Osteoblast (primary cell): ENCODE results near the gene TTLL3. TPM values are rescaled to one million over a fixed set of nuclear protein-coding genes. Genes with fewer than 3 reads are reported as not detected.

Experiments
- DNase-seq: peaks from one replicate; pipeline ENCODE4 v3.0.0; 2011; ENCODE audit warnings: low spot score, mixed read lengths; ENCODE audit not compliant: insufficient read length; ENCODE audit errors: missing footprints
- H2AFZ ChIP-seq: 2 replicates; pipeline ENCODE4 v1.6.0; 2011; ENCODE audit warnings: mild to moderate bottlenecking, low read length
- H3K27ac ChIP-seq: 2 replicates; pipeline ENCODE4 v1.5.1; 2011; ENCODE audit warnings: mild to moderate bottlenecking, low read depth, low read length, moderate library complexity
- H3K27me3 ChIP-seq: 2 replicates; pipeline ENCODE4 v1.6.0; 2012; ENCODE audit warnings: mild to moderate bottlenecking, control low read depth, inconsistent platforms, low read length, moderate library complexity; ENCODE audit not compliant: insufficient read depth
- H3K36me3 ChIP-seq: 2 replicates; pipeline ENCODE4 v1.5.1; 2011; ENCODE audit warnings: mild to moderate bottlenecking, low read length, control low read depth, moderate library complexity; ENCODE audit not compliant: insufficient read depth
- H3K4me1 ChIP-seq: 2 replicates; pipeline ENCODE4 v1.5.1; 2011; ENCODE audit warnings: mild to moderate bottlenecking, low read length, control low read depth, moderate library complexity; ENCODE audit not compliant: insufficient read depth
- H3K4me2 ChIP-seq: 2 replicates; pipeline ENCODE4 v1.6.0; 2011; ENCODE audit warnings: mild to moderate bottlenecking, low read length; ENCODE audit not compliant: insufficient read depth
- H3K4me3 ChIP-seq: fragments of 200-600 bp; sonication (generic); 3 replicates; pipeline ENCODE4 v1.5.1; 2012; ENCODE audit warnings: mild to moderate bottlenecking, low read length, inconsistent platforms; ENCODE audit not compliant: insufficient read depth
- H3K79me2 ChIP-seq: 2 replicates; pipeline ENCODE4 v1.6.0; 2012; ENCODE audit warnings: mild to moderate bottlenecking, low read length, control low read depth, inconsistent platforms; ENCODE audit not compliant: insufficient read depth
- H3K9me3 ChIP-seq: 2 replicates; pipeline ENCODE4 v1.5.1; 2011; ENCODE audit warnings: low read depth, low read length, control low read depth
- H4K20me1 ChIP-seq: 2 replicates; pipeline ENCODE4 v1.6.0; 2012; ENCODE audit warnings: mild to moderate bottlenecking, low read length, control low read depth; ENCODE audit not compliant: insufficient read depth
- CTCF ChIP-seq: IDR thresholded peaks from 2 replicates; pipeline ENCODE4 v1.5.1; 2011; ENCODE audit warnings: mild to moderate bottlenecking, low read depth, low read length, moderate library complexity; ENCODE audit errors: extremely low read depth
- total RNA-seq: library from RNA; depleted of rRNA; stranded (reverse); fragments of >200 nt; gene quantifications from 2 replicates; pipeline ENCODE4 v1.2.3, GENCODE V29; 2012

Gene TTLL3
- total RNA-seq, 1 donor, result 31.1 TPM

DNA sequence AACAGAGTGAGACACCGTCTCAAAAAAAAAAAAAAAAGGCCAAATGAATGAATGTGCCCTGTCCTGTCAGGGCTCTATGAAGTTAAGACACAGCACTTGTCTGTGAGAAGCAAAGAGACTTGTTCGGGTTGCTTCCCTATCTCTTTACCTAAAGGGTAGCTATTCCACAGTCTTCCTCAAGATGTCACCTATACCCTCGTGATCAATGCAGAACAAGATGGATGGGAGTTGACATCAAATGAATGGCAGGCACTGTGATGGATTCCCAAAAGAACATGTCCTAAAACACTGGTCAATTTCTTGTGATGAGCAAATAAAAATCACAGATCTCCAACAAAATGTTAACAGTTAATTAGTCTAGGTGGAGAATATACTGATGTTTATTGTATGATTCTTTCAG, 27.3 kb upstream of the TTLL3 start:
- no peak overlapping the region for H3K27ac ChIP-seq
- H3K36me3 ChIP-seq, result peaks cover 55% of the 10 kb centered on the region
- TF ChIP-seq CTCF, result no peak
- no peak overlapping the region for H3K4me3 ChIP-seq
- no peak for DNase-seq
- peaks cover 15% of the 10 kb centered on the region for H3K4me1 ChIP-seq
- no peaks in the 10 kb centered on the region for H3K79me2 ChIP-seq
- no peaks in the 10 kb centered on the region for H4K20me1 ChIP-seq
- no peaks in the 10 kb centered on the region for H3K27me3 ChIP-seq
- no peaks in the 10 kb centered on the region for H3K9me3 ChIP-seq
- H3K4me2 ChIP-seq, result no peak overlapping the region
- H2AFZ ChIP-seq, result no peak overlapping the region

GRCh38 chr3:9783954-9784353, 26.1 kb upstream of the TTLL3 start:
- H3K79me2 ChIP-seq, result no peaks in the 10 kb centered on the region
- H3K4me1 ChIP-seq, result peaks cover 3% of the 10 kb centered on the region
- H3K9me3 ChIP-seq, result no peaks in the 10 kb centered on the region
- no peak overlapping the region for H3K4me3 ChIP-seq
- DNase-seq, result peak; percentile 67
- no peaks in the 10 kb centered on the region for H4K20me1 ChIP-seq
- TF ChIP-seq CTCF, result no peak
- H3K36me3 ChIP-seq, result peaks cover 57% of the 10 kb centered on the region
- H2AFZ ChIP-seq, result no peak overlapping the region
- no peak overlapping the region for H3K4me2 ChIP-seq
- no peak overlapping the region for H3K27ac ChIP-seq
- H3K27me3 ChIP-seq, result no peaks in the 10 kb centered on the region

DNA sequence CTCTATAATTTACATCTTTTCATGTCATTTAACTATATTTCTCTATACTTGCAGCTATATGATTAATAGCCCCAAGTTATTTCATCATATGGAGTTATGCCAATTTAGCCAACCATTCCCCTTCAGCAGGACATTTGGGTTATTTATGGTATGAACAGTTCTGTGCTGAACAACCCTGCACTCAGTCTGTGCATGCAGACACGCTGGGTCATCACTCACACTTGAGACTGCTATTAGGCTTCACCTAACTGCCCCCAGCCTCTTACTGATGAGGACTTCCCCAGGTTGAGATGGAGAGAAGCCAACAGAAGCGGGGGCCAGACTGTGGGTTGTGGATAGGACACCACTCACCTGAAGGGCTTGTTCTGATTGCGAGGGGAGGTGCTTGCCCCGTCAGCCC, 25.1 kb upstream of the TTLL3 start:
- Histone ChIP-seq H2AFZ (no peak overlapping the region), H3K4me1 (no peaks in the 10 kb centered on the region), H4K20me1 (no peaks in the 10 kb centered on the region), H3K4me2 (no peak overlapping the region), H3K79me2 (no peaks in the 10 kb centered on the region), H3K4me3 (no peak overlapping the region), H3K27me3 (no peaks in the 10 kb centered on the region), H3K27ac (no peak overlapping the region), H3K36me3 (peaks cover 65% of the 10 kb centered on the region), H3K9me3 (no peaks in the 10 kb centered on the region)
- no peak for TF ChIP-seq CTCF
- no peak for DNase-seq

- no peak for DNase-seq
- Histone ChIP-seq H3K9me3 (no peaks in the 10 kb centered on the region), H3K4me3 (no peak overlapping the region), H3K27me3 (no peaks in the 10 kb centered on the region), H3K4me1 (no peaks in the 10 kb centered on the region), H3K36me3 (peaks cover 68% of the 10 kb centered on the region), H3K4me2 (no peak overlapping the region), H2AFZ (no peak overlapping the region), H3K79me2 (no peaks in the 10 kb centered on the region), H4K20me1 (no peaks in the 10 kb centered on the region), H3K27ac (no peak overlapping the region)
- no peak for TF ChIP-seq CTCF
Measured at GRCh38 chr3:9785602-9786001, 24.5 kb upstream of the TTLL3 start.
